NCI-H2029 (cell line): ENCODE data around the gene RTF1.

ENCODE experiments used
- DNase-seq: peaks from one replicate; lab custom pipeline; 2025; lab: John Stamatoyannopoulos, UW

The RTF1 gene

GRCh38 chr15:41506796-41507341 is 90.0 kb downstream of the RTF1 start:
- DNase-seq = no peak

- peak; percentile 41 for DNase-seq
Observed at GRCh38 chr15:41507820-41508290, 91.0 kb downstream of the RTF1 start.

GRCh38 chr15:41510728-41511127 is 93.8 kb downstream of the RTF1 start:
- no peak for DNase-seq

- no peak for DNase-seq
Observed at GRCh38 chr15:41511331-41511898, 94.5 kb downstream of the RTF1 start.

- no peak for DNase-seq
Observed at GRCh38 chr15:41511899-41512369, 95.0 kb downstream of the RTF1 start.

- DNase-seq = no peak
Observed at GRCh38 chr15:41512512-41512939, 95.6 kb downstream of the RTF1 start.

- no peak for DNase-seq
Observed at GRCh38 chr15:41512940-41513505, 96.1 kb downstream of the RTF1 start.

- DNase-seq = no peak
Observed at GRCh38 chr15:41513506-41514227, 96.8 kb downstream of the RTF1 start, which contains the start of gene LTK. Gene LTK (minus strand): TSS chr15:41513827. CDS start chr15:41513709, 118 bp downstream.

- DNase-seq = no peak
Observed at GRCh38 chr15:41517895-41518449, 101.1 kb downstream of the RTF1 start.

GRCh38 chr15:41520636-41521035 is 103.7 kb downstream of the RTF1 start:
- DNase-seq = no peak

GRCh38 chr15:41521614-41522013 is 104.7 kb downstream of the RTF1 start:
- no peak for DNase-seq

GRCh38 chr15:41523097-41523496 is 106.2 kb downstream of the RTF1 start:
- DNase-seq = no peak

- DNase-seq = no peak
Observed at GRCh38 chr15:41530363-41530956, 113.6 kb downstream of the RTF1 start.
